GM18502 (cell line): ENCODE data around the gene LRMDA.
"Not testable (repeated sequence)": the region's sequence is repeated elsewhere in the genome, so short reads cannot be mapped to it uniquely, and the experiment has no call there.

ENCODE experiments used
- ATAC-seq: cut with Tn5 transposase; IDR thresholded peaks from one replicate; pipeline ENCODE4 v1.9.1; 2021; ENCODE audit warnings: mild to moderate bottlenecking; ENCODE audit not compliant: unreplicated experiment, poor library complexity

LRMDA gene

GRCh38 chr10:76553263-76554032 lies 1122.0 kb downstream of the LRMDA start:
- ATAC-seq: no peak

- ATAC-seq: no peak
These were observed 1122.6 kb downstream of the LRMDA start for GRCh38 chr10:76554033-76554408.

DNA sequence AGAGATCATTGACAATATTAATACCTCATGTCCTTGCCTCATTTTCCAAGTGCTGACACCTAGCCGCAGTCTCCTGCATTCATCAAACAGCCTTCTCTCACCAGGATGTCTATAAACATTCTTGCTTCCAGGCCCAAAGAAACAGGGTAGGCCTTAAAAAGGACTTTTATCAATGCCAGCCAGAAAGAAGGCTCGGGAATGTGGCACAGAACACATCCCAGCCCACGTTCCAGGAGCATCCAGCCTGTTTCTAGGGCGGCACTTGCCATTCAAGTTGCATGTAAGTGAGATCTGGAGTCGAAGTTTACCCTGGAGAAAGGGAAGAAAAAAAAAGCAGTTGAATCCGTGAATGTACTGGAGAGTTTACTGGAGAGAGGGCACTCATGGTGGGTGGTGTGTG lies 1123.1 kb downstream of the LRMDA start:
- no peak for ATAC-seq

GRCh38 chr10:76555067-76555670 lies 1123.7 kb downstream of the LRMDA start:
- no peak for ATAC-seq

GRCh38 chr10:76557366-76557765 lies 1125.9 kb downstream of the LRMDA start:
- ATAC-seq: no peak

GRCh38 chr10:76558586-76558985 lies 1127.2 kb downstream of the LRMDA start:
- ATAC-seq: no peak

GRCh38 chr10:76558996-76559891 lies 1127.8 kb downstream of the LRMDA start:
- ATAC-seq: no peak

- no peak for ATAC-seq
These were observed 1128.4 kb downstream of the LRMDA start for GRCh38 chr10:76559892-76560220.

DNA sequence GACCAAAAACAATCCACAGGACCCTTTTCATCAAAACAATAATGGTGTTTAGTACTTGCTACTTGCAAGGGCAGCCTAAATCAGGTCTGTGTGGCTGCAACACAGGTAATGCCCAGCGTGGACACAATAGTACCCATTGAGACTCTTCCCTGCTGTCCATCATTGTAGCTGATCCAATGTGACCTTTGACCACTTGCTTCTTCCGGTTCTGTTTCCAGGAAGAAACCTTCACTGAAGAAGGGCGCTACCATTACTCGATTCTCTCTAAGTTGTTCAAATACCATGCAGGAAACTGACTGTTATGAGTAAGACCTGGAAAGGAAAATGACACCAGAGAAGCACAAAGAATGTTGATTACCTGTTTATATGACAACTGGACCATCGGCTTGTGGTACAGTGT lies 1128.9 kb downstream of the LRMDA start:
- no peak for ATAC-seq

GRCh38 chr10:76563286-76563685 lies 1131.9 kb downstream of the LRMDA start:
- no peak for ATAC-seq

GRCh38 chr10:76572021-76572420 lies 1140.6 kb downstream of the LRMDA start:
- ATAC-seq: no peak

DNA sequence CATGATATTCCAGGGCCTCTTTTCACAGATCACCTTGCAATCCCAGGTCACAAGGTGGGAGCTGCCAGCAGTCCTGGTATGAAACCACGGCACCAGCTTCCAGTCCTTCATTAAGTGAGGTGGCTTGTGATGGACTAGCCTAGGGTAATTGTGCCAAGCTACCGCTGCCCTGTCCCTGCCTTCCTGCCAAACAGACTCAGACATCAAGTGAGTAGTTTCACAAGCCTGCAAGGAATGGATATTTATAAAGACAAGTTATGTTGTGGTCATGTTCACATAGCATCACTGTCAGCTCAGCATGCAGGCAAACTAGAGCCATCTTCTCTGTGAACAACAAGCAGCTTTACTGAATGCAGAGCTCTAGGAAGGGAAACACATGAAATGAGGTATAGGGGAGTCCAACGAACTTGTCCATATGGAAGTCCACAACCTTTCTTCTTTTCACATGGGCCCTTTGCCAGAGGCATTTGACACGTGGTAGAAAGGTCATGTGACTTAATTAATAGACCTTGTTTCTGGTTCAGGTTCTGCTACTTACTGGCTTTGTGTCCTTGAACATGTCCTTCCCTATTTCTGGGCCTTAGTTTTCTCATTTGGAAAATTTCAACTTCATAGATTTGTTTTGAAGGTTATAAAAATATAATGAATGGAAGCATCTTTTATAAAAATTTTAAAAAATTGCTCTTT lies 1145.0 kb downstream of the LRMDA start:
- ATAC-seq: no peak

GRCh38 chr10:76577455-76577854 lies 1146.0 kb downstream of the LRMDA start:
- ATAC-seq: no peak

DNA sequence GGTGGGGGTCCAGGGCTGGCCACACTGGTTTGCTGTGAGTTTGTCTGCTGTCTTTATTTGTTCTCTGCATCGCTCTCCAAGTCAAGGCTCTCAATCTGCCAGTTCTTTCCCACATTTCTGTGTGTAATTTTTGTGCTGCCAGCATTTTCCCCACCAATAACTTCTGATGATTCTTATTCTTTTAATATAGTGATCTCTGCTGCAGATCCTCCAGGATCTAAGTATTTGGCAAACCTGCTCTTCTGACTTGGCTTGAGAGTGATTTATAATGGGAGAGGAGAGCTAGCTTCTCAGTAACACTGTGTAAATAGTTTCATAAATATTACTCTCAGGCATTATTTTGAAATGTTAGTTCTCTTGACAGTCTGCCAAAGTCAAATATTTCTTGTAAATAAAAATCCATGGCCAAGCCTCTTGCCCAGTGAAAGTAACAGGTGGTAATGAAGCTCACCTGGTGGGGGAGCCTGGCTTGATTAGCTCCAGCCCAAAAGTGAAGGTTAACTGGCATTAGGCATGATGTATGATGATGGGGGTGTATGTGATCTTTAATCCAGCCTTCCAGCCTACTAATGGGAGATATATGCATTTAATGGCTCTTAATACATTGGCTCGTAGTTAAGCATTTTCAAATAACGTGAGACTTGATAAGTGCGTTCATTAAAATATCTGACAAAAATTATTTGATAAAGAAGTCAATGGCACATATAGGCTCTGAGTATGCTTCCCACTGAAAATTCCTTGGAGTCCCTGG lies 1150.3 kb downstream of the LRMDA start:
- no peak for ATAC-seq

DNA sequence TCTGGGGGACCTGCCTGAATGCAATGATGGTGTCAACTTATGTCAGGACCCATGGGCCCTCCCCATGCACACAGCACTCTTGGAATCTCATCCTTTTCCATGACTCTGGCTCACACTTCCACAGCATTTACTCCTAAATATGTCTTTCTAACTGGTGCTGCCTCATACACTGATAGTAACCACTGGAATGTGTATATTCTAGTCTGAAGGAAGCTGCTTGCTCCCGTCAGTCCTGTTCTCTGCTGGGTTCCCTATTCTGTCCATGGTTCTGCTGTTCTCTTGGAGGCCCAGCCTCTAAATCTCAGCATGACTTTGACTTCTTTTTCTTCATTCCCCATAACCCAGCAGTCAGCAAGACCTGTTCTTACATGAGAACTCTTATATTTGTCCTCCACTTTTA lies 1151.1 kb downstream of the LRMDA start:
- ATAC-seq: no peak

DNA sequence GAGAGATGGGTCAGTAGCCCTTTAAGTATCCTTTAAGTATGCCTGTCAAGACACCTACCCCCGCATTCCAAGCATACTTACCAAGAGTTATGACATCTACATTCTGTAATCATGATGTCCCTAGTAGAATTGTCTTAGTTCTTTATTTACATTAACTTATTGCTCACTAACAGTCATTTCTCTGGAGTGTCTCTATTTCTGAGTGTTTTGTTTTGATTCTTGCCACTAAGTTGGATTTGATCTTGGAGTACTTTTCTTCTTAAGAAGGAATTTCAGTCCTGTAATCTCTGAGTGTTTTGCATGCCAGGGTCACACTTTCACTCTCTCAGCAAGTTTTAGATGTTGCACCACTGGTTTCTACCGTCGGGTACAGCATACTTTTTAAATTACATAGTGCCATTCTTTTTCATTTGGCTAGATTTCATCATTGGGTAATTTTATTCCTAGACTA lies 1152.3 kb downstream of the LRMDA start:
- no peak for ATAC-seq

DNA sequence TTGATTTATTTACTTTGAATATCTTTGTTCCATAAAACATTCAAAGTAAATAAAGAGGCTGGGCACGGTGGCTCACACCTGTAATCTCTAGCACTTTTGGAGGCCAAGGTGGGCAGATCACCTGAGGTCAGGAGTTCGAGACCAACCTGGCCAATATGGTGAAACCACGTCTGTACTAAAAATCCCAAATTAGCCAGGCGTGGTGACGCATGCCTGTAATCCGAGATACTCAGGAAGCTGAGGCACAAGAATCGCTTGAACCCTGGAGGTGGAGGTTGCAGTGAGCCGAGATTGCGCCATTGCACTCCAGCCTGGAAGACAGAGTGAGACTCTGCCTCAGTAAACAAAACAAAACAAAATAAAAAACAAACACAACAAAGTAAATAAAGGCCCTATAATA lies 1153.0 kb downstream of the LRMDA start:
- not testable (repeated sequence) for ATAC-seq
